GM21786 (cell line): Measurements from ENCODE around the gene ASPHD2.
"Not testable (repeated sequence)": the region's sequence is repeated elsewhere in the genome, so short reads cannot be mapped to it uniquely, and the experiment has no call there.

Experiments
- ATAC-seq: cut with Tn5 transposase; IDR thresholded peaks from one replicate; pipeline ENCODE4 v1.9.1; 2021; ENCODE audit not compliant: unreplicated experiment

The ASPHD2 gene

DNA sequence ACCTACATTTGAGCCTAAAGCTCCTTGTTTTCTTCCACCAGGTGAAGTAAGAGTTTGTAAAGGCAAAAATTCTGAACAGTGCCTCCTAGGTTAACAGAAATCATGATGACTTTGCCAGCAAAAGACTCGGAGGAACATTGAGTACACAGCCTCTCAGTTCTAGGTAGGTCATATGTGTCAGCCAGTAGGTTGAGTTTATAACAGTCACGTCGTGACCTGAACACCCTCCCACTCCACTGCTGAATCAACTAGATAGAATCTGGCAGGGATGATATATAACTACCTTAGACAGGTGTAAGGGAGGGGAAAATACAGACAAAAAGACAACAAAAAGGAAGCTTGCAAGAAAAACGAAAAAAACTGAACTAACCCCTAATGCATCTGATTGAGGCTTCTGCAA, 12.8 kb upstream of the ASPHD2 start:
- ATAC-seq: no peak

DNA sequence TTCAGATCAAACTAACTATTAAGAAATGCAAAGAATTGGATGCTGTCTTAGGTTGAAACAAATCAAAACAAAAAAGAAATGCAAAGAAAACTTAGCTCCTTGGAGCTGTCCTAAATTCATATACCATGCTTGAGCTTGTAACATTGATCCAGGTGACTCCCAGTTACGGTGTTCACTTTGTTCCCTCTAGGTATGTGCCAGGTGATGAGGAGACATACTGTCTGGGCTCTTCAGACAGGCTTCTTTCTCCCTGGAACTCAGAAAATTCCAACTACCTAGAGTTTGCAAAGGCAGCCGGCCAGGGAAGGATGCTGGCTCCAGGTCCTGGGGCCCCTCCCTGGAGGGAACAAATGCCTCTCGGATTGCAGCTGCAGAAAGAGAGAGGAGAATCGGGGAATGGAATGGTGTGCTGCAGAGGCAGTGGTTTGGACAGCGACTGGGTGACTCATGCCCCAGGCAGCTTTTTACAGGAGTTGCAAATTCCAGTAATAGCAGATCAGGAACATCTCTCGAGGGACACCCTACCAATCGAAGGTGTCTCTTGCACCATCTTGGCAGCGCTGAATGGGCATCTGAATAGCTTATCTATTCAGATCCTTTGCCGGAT, 12.3 kb upstream of the ASPHD2 start:
- no peak for ATAC-seq

- ATAC-seq: no peak
Measured at GRCh38 chr22:26417406-26417805, 11.7 kb upstream of the ASPHD2 start.

DNA sequence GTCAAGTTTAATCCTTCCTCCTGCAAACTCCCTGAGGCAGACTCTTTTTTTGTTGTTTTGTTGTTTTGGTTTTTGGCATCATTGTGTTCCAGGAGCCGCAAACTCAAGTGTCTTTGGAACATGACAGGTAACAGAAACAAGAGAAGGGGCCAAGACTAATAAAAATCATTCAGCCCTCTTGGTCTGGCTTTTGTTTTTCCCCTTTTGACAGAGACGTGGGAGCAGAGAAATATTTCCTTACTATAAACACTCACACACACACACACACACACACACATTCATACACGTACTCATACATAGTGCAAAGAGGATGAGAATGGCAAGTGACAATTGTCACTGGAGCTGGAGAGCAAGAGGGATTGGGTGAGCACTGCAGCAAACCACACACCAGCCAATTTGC, 10.4 kb upstream of the ASPHD2 start:
- ATAC-seq: no peak

- ATAC-seq: no peak
Measured at GRCh38 chr22:26426924-26427323, 2.1 kb upstream of the ASPHD2 start.

DNA sequence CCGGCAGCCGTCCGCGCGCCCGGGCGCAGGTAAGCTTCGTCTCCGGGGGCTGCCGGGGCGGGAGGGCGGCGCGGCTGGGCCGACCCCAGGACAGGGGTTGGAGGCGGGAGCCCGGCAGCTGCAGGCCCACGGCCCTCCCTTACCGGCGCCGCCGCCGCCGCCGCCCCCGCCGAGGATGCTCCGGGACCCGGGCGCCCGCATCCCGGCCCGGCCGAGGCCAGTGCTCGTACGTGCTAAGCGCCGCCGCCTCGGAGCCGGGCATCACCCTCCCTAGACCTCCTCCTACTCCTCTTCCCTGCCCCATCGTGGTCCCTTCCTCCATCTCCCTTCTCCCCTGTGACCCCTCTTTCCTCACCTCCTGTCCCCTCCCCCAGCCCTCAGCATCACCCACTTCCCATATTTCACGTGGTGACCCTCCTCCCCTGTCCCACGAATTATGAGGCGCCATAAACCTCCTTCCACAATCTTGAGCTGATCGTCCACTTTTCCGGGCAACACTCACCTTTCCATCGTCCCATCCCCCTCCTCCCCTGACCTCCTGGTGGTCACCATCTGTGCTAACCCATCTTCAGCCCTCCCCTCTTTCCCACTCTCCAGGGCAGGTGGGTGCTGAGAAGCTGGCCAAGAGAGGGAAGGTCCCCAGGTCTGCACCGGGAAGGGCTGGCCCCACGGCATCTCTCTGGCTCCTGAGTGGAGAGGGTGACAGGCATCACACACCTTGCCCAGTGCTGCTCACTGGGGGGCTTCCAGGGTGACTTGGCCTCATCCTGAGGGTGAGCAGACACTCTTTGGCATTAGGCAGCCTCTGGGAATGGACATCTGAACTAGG, 612 bp downstream of the ASPHD2 start:
- ATAC-seq: no peak

DNA sequence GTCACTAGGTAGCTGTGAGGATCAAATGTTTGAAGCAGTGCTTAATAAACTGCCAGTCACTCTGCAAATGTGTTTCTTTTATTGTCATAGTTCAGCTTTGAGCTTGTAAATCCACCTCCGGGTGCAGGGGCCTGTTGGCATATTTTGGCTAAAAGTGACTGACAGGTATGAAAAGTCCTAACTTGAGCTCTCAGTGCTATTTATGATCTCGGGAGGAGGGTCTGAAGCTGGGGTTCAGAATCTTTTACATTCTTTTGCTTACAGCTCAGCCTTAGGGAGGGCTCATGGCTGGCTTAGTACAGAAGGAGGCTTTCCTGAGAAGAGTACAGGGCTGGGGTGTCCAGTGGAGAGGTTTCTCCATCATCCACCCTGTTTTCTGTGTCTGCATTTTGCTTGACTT, 1.5 kb downstream of the ASPHD2 start:
- no peak for ATAC-seq

DNA sequence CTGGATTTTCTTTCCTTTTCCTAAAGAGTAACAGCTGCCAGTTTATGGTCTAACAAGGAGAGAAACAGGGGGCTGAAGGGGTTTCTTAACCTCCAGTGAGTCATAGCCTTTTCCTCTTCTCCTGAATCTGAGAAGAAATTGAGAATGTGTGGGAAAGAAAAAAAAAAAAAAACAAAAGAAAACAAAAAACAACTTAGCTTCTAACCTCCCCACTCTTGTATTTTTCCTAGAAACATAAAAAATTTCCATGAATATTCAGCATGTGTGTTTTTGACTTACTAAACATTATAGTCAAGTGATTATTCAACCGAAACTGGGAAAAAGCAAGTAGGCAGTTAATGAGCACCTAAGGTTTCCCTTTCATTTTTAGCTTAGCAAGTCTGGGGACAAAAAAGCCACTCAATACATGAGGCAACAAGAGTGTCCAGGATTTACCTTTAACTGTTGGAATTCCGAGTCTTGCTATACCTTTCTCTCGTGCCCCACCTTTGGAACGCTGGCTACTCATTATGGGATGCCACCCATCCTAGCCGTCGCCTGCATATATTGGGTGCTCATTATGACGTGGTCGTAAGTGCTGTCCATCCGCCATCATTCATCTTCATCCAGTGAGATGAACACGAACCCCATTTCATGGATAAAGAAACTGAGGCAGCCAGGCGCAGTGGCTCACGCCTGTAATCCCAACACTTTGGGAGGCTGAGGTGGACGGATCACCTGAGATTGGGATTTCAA, 2.4 kb downstream of the ASPHD2 start:
- no peak for ATAC-seq

DNA sequence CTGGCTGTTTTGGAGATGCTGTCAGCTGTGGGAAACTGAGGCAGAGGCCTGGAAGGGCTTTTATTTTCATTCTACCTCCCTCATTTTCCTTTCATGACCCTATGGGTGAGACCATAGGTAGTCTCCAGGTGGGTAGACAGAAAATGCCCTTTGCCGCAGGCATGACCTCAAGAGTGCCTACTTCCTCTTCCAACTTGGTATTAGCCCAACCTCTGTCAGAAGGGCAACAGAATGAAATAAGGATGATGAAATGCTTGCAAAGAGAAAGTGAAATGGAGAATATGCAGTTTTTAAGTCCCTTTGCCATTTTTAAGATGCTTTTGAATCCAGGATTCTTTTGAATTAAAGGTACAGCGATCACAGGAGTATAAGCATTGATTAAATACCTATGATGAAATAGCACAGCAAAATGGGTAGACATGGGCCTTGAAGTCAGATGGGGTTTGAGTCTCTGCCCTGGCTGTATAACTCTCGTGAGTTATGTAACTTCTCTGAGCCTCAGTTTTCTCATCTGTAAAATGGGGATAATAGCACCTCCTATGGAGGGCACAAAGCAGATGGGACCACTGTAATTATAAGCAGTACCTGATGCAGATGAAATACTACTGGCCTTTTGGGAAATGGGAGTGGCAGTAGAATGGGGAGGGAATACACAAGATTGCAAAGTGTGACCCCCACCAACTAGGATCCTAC, 3.7 kb downstream of the ASPHD2 start:
- ATAC-seq: no peak

DNA sequence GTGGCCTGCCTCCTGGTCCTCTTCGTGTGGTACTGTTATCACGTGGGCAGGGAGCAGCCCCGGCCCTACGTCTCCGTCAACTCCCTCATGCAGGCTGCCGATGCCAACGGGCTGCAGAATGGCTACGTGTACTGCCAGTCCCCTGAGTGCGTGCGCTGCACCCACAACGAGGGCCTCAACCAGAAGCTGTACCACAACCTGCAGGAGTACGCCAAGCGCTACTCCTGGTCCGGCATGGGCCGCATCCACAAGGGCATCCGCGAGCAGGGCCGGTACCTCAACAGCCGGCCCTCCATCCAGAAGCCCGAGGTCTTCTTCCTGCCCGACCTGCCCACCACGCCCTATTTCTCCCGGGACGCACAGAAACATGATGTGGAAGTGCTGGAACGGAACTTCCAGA, 4.7 kb downstream of the ASPHD2 start:
- no peak for ATAC-seq

GRCh38 chr22:26435327-26436093, 6.5 kb downstream of the ASPHD2 start:
- ATAC-seq: no peak

- ATAC-seq: no peak
Measured at GRCh38 chr22:26436903-26437515, 7.9 kb downstream of the ASPHD2 start.

DNA sequence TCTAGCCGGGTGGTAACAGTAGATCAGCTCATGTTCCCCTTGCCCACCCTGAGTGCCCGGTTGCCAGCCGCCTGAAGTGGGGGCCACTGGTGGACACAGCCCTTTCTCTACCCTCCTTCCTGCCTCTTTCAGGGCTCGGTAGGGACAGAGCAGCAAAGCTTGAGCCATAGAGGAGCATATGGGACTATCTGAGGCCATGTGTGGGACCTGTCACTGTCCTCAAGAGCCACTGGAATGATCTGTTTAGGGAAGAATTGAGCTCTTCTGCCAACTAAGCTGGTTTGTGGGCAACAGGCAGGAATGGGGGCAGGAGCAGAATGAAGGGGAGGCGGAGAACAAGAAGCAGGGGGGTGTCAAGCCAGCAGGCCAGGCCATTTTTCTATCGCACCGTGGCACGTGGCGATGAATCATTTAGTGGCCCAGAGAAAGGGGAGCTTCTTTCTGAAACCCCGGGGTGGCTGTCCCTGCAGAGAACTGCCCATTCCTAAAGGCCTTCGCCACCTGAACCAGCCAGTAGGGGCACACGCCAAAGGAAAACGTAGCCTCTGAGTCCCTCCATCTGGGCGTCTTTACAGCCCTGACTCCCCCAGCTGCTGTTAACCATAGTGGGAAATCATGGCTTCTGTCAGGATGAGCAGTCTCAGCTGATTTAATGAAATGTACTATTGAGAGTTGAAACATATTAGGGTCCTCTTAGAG, 8.8 kb downstream of the ASPHD2 start:
- no peak for ATAC-seq

GRCh38 chr22:26438776-26439175, 9.7 kb downstream of the ASPHD2 start:
- ATAC-seq: not testable (repeated sequence)

GRCh38 chr22:26439559-26439958, 10.5 kb downstream of the ASPHD2 start:
- no peak for ATAC-seq

- ATAC-seq: no peak
Measured at GRCh38 chr22:26442086-26442756, 13.2 kb downstream of the ASPHD2 start.

GRCh38 chr22:26443901-26444690, 15.0 kb downstream of the ASPHD2 start:
- ATAC-seq: no peak

GRCh38 chr22:26444777-26445176, 15.7 kb downstream of the ASPHD2 start:
- no peak for ATAC-seq
